Right forelimb (tissue), 1 donor: ENCODE results near the gene TCERG1L.

Experiments
- DNase-seq: peaks from one replicate; pipeline ENCODE4 v3.0.0-alpha.2; 2018

The TCERG1L gene

DNA sequence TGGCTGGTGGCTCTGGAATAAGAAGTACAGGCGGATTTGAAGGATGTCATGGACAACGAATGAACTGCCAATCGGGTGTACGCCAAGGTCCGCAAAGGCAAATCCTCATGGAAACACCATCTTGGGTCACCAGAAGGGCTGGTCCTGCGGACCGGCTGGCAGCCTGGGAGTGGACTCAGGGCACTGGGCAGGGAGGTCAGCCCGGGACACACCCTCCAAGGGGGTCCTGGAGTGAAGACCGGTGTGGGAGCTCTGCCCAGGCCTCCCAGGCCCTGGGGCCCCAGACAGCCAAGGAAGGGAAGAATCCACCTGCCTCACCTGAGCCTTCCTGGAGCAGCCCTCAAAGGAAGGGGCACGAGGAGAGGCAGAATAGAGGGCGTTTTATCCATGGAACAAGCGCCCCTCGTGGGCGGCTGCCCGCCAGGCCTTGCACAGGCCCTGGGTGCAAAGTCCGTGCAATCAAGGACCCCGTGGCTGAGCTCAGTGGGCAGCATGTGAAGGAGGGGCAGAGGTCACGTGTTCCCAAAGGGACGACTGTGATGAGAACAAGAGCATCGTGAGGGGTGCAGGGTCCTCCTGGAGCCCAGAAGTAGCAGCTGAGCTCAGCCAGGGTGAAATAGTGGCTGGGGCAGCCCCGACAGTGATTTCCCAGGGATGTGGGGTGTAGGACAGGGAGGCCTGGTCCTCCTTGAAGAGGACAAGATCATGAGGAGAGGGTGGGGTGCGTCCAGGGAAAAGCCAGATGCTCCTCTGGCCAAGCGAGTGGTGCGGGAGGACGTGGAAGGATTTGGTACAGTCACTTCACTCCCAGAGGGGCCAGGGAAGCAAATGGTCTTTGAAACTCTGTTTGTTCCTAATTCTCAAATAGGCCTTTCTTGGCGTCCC lies 105.2 kb downstream of the TCERG1L start:
- DNase-seq: no peak

GRCh38 chr10:131205556-131205955 lies 106.0 kb downstream of the TCERG1L start:
- DNase-seq: no peak

DNA sequence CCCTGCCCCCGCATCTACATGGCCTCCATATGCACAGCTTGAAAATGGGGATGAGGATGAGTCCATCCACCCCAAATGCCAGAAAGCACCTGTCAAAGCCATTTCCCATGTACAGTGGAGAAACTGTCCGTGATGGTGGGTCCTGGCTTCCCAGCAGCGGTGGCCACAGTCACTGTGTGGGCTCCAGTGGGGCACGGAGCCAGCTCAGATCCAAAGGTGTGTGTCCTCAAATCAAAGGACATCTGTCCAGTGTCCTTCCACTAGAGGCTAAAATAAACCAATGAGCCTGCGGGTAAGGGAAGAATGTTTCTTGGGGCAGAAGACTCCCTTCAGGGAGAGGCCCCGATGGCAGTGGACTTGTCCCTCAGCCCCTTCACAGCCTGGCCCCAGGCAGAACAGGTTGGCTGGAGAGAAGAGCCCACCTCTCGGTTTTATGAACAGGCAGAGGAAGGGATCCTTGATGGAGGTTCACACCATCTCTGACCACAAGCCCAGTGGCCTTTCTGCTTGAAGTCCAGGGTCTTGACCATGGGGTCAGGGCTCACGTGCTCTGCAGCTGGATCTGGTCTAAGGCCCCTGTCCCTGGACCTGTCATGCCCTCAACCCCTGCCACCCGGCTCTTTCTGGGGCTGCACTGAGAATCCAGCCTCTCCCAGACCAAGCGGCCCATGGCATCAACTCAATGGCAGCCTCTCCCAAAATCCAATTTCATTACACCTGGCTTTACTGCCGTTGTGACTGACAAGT lies 106.9 kb downstream of the TCERG1L start:
- no peak for DNase-seq

- no peak for DNase-seq
Measured at GRCh38 chr10:131203456-131204357, 107.8 kb downstream of the TCERG1L start.

GRCh38 chr10:131202990-131203389 lies 108.5 kb downstream of the TCERG1L start:
- no peak for DNase-seq

DNA sequence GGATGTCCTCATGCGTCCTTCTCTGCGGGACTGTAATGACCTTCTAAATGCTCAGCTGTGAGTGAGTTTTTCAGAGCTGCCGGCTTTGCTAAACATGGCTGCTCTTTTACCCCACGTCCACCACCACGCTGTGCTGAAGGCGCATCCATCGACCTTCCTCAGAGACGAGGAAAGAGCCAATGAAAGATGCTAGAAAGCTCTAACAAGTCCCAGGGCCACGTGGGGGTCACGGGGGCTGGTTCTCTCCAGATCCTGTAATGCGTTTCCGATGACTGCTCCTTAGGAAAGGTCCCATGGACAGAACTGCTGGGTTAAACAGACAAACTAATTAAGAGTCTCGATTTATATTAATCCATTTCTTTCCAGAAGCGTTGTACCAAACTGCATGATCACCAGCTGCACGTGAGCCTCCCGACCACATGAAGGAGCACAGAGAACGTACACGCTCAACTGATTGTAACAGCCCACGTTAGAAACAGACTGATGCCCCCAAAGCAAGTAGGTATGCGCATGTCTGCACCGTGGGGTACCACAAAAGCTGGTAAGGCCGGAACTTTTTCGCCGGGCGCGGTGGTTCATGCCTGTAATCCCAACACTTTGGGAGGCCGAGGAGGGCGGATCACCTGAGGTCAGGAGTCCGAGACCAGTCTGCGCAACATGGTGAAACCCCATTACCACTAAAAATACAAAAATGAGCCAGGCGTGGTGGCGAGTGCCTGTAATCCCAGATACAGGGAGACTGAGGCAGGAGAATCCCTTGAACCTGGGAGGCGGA lies 109.6 kb downstream of the TCERG1L start:
- DNase-seq: no peak

- DNase-seq: no peak
Measured at GRCh38 chr10:131200856-131201470, 110.6 kb downstream of the TCERG1L start.

DNA sequence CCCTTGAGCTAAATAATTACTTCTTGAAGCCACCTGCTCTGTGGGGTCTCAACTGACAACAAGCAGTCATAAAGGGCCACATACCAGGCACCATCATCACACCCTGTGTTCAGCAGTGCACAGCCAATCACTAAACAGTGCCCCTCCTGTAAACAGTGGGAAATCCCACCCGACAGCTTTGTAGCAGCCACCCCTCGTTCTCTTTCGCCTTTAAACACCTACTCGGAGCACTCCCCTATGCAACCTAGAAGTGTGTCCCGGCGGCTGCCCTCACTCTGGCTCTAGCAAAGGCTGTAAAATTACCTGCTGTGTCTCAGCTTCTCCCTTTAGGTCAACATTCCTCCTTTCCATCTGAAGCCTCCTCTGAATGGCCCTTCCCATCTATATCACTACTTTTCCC lies 111.9 kb downstream of the TCERG1L start:
- no peak for DNase-seq

DNA sequence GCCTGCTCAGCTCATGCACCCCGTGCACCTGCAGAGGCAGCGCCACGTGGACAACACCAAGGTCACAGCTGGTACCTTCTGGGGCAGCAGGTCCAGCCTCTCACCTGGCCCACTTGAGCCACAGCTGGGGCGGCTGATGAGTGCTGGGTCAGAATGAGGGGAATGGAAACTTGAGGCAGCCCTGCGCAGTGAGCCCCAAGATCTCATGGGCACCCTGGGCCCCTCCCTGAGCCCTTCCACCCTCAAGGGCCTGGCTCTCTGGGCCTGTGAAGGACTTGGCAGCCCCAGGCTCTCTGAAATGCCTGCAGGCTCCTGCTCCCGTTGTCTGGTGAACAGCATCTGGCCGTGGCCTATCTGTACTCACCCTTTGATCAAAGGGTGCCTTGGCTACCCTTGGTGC lies 112.7 kb downstream of the TCERG1L start:
- no peak for DNase-seq

DNA sequence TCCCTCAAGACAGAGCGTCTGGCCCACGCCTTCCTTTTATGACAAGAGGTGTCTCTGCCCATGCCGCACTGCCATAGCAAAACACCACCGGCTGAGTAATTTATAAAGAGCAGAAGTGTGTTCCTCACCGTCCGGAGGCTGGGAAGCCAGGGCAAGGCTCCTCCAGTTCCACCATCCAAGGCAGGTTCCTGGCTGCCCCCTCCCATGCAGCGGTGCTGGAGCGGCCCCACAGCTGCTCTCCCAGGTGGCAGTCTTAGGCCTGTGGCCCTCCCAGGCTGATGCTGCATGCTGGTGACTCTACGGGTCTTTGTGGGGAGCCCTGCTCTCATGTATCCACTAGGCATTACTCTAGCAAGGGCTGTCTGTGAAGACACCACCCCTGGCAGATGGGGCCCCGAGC lies 113.1 kb downstream of the TCERG1L start:
- no peak for DNase-seq

- no peak for DNase-seq
Measured at GRCh38 chr10:131196176-131196885, 115.2 kb downstream of the TCERG1L start.

DNA sequence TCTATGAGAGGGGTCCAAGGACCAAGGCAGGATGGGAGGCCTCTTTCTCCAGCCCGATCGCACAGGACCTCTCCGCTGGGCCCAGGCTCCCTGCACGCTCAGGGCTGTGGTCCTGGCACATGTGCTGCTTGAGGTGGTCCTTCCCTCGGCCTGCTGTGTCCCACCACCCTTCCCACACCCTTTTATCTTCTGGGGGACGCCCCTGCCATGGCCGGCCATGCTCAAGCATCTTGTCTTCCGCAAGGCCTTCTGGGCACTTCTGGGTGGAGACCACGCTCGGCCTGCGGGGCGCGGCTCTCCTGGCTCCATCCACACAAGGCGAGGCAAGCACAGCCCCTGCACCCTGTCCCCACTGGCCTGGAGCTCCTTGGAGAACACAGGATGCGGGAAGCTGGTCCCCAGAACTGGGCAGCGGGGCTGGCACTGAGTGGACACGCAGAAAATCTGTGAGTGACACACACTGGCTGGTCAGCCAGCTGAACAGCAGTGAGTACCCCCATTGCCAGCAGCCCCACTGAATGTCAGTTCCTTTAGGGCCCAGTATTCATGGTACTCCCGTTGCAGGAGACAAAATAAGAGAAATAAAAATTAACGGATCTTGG lies 115.9 kb downstream of the TCERG1L start:
- DNase-seq: no peak

DNA sequence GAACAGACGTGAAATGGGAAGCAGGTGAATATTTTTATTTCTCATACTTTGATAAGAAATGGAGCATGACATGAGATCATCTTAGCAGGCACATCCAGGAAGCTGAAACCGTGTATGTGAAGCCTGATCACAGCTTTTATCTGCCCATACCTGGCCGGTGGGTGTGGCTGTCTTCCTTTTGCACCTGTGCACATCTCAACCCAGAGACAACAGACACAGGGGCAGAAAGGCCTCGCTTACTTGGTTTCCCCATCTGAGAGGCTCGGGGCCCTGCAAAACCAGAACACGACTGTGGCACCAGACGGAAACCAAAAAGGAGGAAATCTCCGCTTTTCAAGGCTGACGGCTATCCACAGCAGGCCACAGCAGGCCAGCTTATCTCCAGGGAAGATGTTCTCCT lies 116.4 kb downstream of the TCERG1L start:
- DNase-seq: no peak

GRCh38 chr10:131193923-131194322 lies 117.6 kb downstream of the TCERG1L start:
- DNase-seq: no peak

GRCh38 chr10:131188494-131188893 lies 123.0 kb downstream of the TCERG1L start:
- no peak for DNase-seq

GRCh38 chr10:131187926-131188325 lies 123.6 kb downstream of the TCERG1L start:
- DNase-seq: no peak

GRCh38 chr10:131187274-131187673 lies 124.2 kb downstream of the TCERG1L start:
- no peak for DNase-seq

DNA sequence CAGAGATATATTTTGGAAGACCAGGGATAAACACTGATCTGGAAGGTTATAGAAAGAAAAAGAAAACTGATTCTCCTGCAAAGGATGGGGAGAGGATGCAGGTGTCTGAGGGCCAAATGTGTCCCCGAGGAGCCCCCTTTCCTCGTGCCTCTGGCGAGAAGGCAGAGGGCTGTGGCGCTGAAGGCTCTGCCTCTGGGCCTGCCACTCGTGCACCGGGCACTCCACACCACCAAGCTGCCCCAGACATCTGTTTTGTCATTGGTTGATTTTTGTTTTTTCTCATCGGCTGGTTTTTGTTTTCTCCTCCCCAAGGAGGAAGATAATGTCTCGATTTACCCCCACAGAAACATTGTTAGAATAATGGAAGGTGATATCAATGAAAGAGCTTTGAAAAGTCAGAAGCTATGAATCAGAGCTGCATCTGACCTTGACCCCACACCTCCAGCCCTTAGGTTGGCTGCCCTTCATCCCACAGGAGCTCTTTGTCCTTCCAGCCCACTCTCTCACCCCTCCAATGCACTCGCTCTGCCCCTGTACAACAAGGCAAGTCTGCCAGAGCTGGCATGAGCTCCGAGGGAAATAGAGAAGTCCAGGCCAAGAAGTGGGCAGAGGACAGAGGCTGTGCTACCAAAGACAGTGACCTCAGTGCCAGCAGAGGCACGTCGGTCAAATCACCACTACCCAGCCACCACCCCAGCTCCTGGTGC lies 124.8 kb downstream of the TCERG1L start:
- DNase-seq: no peak

- DNase-seq: no peak
Measured at GRCh38 chr10:131184503-131184902, 127.0 kb downstream of the TCERG1L start.

DNA sequence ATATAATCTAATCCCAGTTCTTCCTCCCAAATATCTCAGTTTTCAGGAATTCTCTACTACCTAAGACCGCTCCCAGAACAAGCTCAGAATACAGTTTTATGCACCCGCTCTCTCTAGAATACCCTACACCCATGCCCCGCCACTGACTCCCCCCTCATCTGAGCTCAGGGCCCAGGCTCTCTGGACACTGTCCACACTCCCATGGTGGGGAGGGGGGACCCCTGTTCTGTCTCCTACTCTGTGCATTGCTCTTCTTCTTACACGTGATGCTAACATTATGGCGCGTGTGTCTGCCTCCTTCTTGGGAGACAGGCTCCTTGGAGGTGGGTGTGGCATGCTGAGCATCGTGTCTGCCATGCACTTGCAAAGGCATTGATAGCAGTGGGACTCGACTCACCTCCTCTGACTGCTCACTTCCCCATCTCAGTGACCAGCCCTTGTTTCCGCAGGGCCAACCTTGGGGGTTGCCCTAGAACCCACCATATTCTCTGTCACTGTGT lies 127.9 kb downstream of the TCERG1L start:
- DNase-seq: no peak
